ENCODE results near the gene PCK2. TPM values are rescaled to one million over a fixed set of nuclear protein-coding genes. Genes with fewer than 3 reads are reported as not detected.

Gene PCK2
- total and polyA plus RNA-seq, 2 of the 13 experiments (the other 11 are each of a cell fraction or from before 2014, with no cell fraction given): 129 to 272 TPM

DNA sequence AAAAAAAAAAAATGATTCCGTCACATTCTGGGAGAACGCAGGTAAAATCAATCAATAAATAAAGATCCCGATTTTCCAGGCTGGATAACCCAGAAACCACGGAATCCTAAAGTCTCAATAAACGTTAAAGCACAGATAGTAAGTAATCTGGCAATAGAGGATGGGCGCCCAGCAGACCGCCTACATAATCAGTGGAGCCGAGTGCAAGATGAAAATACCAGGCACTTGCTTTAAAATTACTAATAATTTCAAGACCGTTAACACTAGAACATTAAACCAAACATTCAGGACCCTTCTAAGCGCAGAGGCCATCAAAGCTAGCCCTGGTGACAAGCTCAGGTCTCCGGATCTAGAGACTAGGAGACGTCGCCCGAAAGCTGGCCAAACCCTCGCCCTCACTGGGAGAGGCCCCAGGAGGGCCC, 19.3 kb downstream of the PCK2 start (continued):
- TF ChIP-seq ZNF749 (CRISPR knock-in tag; IDR thresholded peaks at IDR 0.05; ENCODE audit: borderline replicate concordance) (no peak), ZKSCAN5 (CRISPR knock-in tag; IDR thresholded peaks at IDR 0.05) (0 out of 2 replicates have a peak, but pooled peaks have one; percentile 17), ZNF256 (CRISPR knock-in tag; conservative IDR thresholded peaks at IDR 0.05) (peak; percentile 80), HNF1A (IDR thresholded peaks at IDR 0.05; ENCODE audit: low read depth) (no peak), HNF1A (CRISPR knock-in tag; IDR thresholded peaks at IDR 0.05; ENCODE audit: borderline replicate concordance) (no peak), ZNF713 (CRISPR knock-in tag; IDR thresholded peaks at IDR 0.05) (no peak), CHD4 (IDR thresholded peaks at IDR 0.05; ENCODE audit: borderline replicate concordance, low read length) (peak; percentile 92; the same call in 1 of the 2 replicates), ZNF660 (CRISPR knock-in tag; IDR thresholded peaks at IDR 0.05; ENCODE audit: borderline replicate concordance, low read depth) (0 out of 2 replicates have a peak, but pooled peaks have one; percentile 19), MAFF (IDR thresholded peaks at IDR 0.05; ENCODE audit: low read depth, low read length) (no peak), ELF1 (CRISPR knock-in tag; IDR thresholded peaks at IDR 0.05) (no peak), ZNF513 (CRISPR knock-in tag; conservative IDR thresholded peaks at IDR 0.05) (peak; percentile 91; the same call in 1 of the 2 replicates), NFRKB (IDR thresholded peaks at IDR 0.05) (no peak), TEAD2 (CRISPR knock-in tag; IDR thresholded peaks at IDR 0.05) (no peak; the same call in 1 of the 2 replicates), MLLT10 (CRISPR knock-in tag; IDR thresholded peaks at IDR 0.05) (0 out of 2 replicates have a peak, but pooled peaks have one; percentile 34), ATAD3A (CRISPR knock-in tag; IDR thresholded peaks at IDR 0.05) (no peak), FOXC1 (CRISPR knock-in tag; IDR thresholded peaks at IDR 0.05; ENCODE audit: borderline replicate concordance) (no peak), PAWR (CRISPR knock-in tag; IDR thresholded peaks at IDR 0.05; ENCODE audit: borderline replicate concordance) (no peak)
- TF ChIP-seq, protein P1, sequence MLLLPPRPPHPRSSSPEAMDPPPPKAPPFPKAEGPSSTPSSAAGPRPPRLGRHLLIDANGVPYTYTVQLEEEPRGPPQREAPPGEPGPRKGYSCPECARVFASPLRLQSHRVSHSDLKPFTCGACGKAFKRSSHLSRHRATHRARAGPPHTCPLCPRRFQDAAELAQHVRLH (CRISPR knock-in tag; IDR thresholded peaks at IDR 0.05; ENCODE audit: borderline replicate concordance, low read depth): no peak
- TF ChIP-seq, protein P2, sequence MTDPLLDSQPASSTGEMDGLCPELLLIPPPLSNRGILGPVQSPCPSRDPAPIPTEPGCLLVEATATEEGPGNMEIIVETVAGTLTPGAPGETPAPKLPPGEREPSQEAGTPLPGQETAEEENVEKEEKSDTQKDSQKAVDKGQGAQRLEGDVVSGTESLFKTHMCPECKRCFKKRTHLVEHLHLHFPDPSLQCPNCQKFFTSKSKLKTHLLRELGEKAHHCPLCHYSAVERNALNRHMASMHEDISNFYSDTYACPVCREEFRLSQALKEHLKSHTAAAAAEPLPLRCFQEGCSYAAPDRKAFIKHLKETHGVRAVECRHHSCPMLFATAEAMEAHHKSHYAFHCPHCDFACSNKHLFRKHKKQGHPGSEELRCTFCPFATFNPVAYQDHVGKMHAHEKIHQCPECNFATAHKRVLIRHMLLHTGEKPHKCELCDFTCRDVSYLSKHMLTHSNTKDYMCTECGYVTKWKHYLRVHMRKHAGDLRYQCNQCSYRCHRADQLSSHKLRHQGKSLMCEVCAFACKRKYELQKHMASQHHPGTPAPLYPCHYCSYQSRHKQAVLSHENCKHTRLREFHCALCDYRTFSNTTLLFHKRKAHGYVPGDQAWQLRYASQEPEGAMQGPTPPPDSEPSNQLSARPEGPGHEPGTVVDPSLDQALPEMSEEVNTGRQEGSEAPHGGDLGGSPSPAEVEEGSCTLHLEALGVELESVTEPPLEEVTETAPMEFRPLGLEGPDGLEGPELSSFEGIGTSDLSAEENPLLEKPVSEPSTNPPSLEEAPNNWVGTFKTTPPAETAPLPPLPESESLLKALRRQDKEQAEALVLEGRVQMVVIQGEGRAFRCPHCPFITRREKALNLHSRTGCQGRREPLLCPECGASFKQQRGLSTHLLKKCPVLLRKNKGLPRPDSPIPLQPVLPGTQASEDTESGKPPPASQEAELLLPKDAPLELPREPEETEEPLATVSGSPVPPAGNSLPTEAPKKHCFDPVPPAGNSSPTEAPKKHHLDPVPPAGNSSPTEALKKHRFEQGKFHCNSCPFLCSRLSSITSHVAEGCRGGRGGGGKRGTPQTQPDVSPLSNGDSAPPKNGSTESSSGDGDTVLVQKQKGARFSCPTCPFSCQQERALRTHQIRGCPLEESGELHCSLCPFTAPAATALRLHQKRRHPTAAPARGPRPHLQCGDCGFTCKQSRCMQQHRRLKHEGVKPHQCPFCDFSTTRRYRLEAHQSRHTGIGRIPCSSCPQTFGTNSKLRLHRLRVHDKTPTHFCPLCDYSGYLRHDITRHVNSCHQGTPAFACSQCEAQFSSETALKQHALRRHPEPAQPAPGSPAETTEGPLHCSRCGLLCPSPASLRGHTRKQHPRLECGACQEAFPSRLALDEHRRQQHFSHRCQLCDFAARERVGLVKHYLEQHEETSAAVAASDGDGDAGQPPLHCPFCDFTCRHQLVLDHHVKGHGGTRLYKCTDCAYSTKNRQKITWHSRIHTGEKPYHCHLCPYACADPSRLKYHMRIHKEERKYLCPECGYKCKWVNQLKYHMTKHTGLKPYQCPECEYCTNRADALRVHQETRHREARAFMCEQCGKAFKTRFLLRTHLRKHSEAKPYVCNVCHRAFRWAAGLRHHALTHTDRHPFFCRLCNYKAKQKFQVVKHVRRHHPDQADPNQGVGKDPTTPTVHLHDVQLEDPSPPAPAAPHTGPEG (CRISPR knock-in tag; IDR thresholded peaks at IDR 0.05): no peak
